Naive B cell (primary cell): Measurements from ENCODE around the gene EID1. TPM values are rescaled to one million over a fixed set of nuclear protein-coding genes. Genes with fewer than 3 reads are reported as not detected.

Experiments used
- ATAC-seq, 2 donors: fragments of 150-1000 bp; cut with Tn5 transposase; 2 replicates each; pipeline ENCODE4 v1.10.0; 2021; ENCODE audit warnings: low read depth in 2 of 2, mild to moderate bottlenecking in 2 of 2, moderate library complexity in 2 of 2
- DNase-seq: peaks from one replicate; pipeline ENCODE4 v3.0.0; 2022
- H3K27ac Mint-ChIP-seq, 6 donors: one replicate each; pipeline ENCODE4 v1.8.0; 2020 to 2022; ENCODE audit warnings: mild to moderate bottlenecking in 6 of 6, mixed read lengths in 6 of 6, moderate library complexity in 5 of 6, inconsistent platforms in 2 of 6
- H3K27me3 Mint-ChIP-seq, 3 donors: one replicate each; pipeline ENCODE4 v1.8.0; 2021 to 2022; ENCODE audit warnings: mixed read lengths in 3 of 3, mild to moderate bottlenecking in 1 of 3
- H3K36me3 Mint-ChIP-seq, 2 donors: one replicate each; pipeline ENCODE4 v1.8.0; 2020 to 2022; ENCODE audit warnings: mixed read lengths in 2 of 2, inconsistent platforms in 1 of 2, mild to moderate bottlenecking in 1 of 2
- H3K4me1 Mint-ChIP-seq, 3 donors: one replicate each; pipeline ENCODE4 v1.8.0; 2020 to 2022; ENCODE audit warnings: mixed read lengths in 3 of 3, inconsistent platforms in 1 of 3, mild to moderate bottlenecking in 1 of 3, moderate library complexity in 1 of 3
- H3K4me3 Mint-ChIP-seq, 8 donors: one replicate each; pipeline ENCODE4 v1.8.0; 2020 to 2022; ENCODE audit warnings: mild to moderate bottlenecking in 8 of 8, mixed read lengths in 8 of 8, moderate library complexity in 8 of 8, inconsistent platforms in 2 of 8
- H3K9me3 Mint-ChIP-seq, 7 donors: one replicate each; pipeline ENCODE4 v1.8.0; 2020 to 2022; ENCODE audit warnings: mixed read lengths in 7 of 7, mild to moderate bottlenecking in 5 of 7, inconsistent platforms in 2 of 7, moderate library complexity in 1 of 7
- polyA plus RNA-seq, 6 donors: library from polyadenylated mRNA; unstranded; fragments of 300-500 nt; fragmentation: Illumina TruSeq; gene quantifications; one replicate each; pipeline ENCODE4 v1.2.3, GENCODE V29; 2021; ENCODE audit warnings: low read depth in 6 of 6

The EID1 gene
- polyA plus RNA-seq, 6 donors from 2014 or later = 148 to 196 (median 188) TPM

GRCh38 chr15:48856942-48857341 lies 21.0 kb upstream of the EID1 start:
- no peak for ATAC-seq
- peaks cover 13 to 25% (median 19%) of the 10 kb centered on the region in 3 donors for H3K27me3 Mint-ChIP-seq
- DNase-seq = no peak
- H3K36me3 Mint-ChIP-seq = no peaks in the 10 kb centered on the region
- no peak overlapping the region for H3K4me3 Mint-ChIP-seq
- H3K4me1 Mint-ChIP-seq = no peaks in the 10 kb centered on the region
- H3K9me3 Mint-ChIP-seq = peaks cover 0 to 5% (median 1%) of the 10 kb centered on the region in 7 donors
- H3K27ac Mint-ChIP-seq = no peak overlapping the region

- ATAC-seq (no peak), DNase-seq (no peak)
- Mint-ChIP-seq H3K4me3 (no peak overlapping the region), H3K27me3 (peaks cover 8 to 22% (median 19%) of the 10 kb centered on the region in 3 donors), H3K36me3 (no peaks in the 10 kb centered on the region), H3K9me3 (peaks cover 0 to 5% (median 1%) of the 10 kb centered on the region in 7 donors), H3K27ac (peak overlapping the region in 1 of 6 donors; percentile 2), H3K4me1 (no peaks in the 10 kb centered on the region)
These were observed 19.5 kb upstream of the EID1 start for GRCh38 chr15:48858401-48858800.

DNA sequence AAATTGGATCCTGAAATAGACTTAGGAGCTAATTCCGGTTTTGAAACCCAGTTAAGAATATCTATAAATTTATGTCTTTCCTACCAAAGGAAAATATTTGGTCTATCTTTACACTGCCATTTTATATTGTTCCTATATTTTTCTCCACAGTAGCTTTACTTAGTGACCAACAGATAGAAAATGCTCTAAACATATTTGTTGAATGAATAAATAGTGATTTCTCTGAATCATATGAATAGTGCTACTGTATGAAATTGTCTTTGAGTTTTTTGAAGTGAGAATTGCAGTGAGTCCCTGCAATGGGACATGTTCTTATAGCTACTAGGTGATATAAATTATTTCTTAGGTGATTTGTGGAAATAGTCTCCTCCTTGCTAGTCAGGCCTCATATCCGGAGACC lies 18.5 kb upstream of the EID1 start:
- ATAC-seq (no peak), DNase-seq (no peak)
- no peak overlapping the region for H3K27ac Mint-ChIP-seq
- no peaks in the 10 kb centered on the region for H3K36me3 Mint-ChIP-seq
- no peaks in the 10 kb centered on the region for H3K9me3 Mint-ChIP-seq
- no peaks in the 10 kb centered on the region for H3K4me1 Mint-ChIP-seq
- H3K27me3 Mint-ChIP-seq = peaks cover 8 to 15% (median 9%) of the 10 kb centered on the region in 3 donors
- H3K4me3 Mint-ChIP-seq = no peak overlapping the region

- Mint-ChIP-seq H3K27me3 (peaks cover 5 to 19% (median 15%) of the 10 kb centered on the region in 3 donors), H3K27ac (no peak overlapping the region), H3K9me3 (no peaks in the 10 kb centered on the region), H3K4me1 (no peaks in the 10 kb centered on the region), H3K36me3 (no peaks in the 10 kb centered on the region), H3K4me3 (no peak overlapping the region)
- ATAC-seq (peak; percentile 54 to 63), DNase-seq (peak; percentile 56)
These were observed 16.0 kb upstream of the EID1 start for GRCh38 chr15:48861813-48862431.

GRCh38 chr15:48862705-48863104 lies 15.2 kb upstream of the EID1 start:
- Mint-ChIP-seq H3K36me3 (no peaks in the 10 kb centered on the region), H3K4me1 (no peaks in the 10 kb centered on the region), H3K27ac (peak overlapping the region in 2 of 6 donors; percentile 21 to 85), H3K27me3 (peaks cover 5 to 23% (median 18%) of the 10 kb centered on the region in 3 donors), H3K9me3 (no peaks in the 10 kb centered on the region), H3K4me3 (no peak overlapping the region)
- no peak for ATAC-seq
- DNase-seq = no peak

GRCh38 chr15:48865370-48866079 lies 12.4 kb upstream of the EID1 start:
- H3K4me3 Mint-ChIP-seq = no peak overlapping the region
- H3K36me3 Mint-ChIP-seq = no peaks in the 10 kb centered on the region
- no peaks in the 10 kb centered on the region for H3K9me3 Mint-ChIP-seq
- DNase-seq = no peak
- peaks cover 11 to 23% (median 15%) of the 10 kb centered on the region in 3 donors for H3K27me3 Mint-ChIP-seq
- no peak for ATAC-seq
- H3K27ac Mint-ChIP-seq = no peak overlapping the region
- no peaks in the 10 kb centered on the region for H3K4me1 Mint-ChIP-seq

GRCh38 chr15:48866141-48866563 lies 11.8 kb upstream of the EID1 start:
- no peaks in the 10 kb centered on the region for H3K4me1 Mint-ChIP-seq
- ATAC-seq = no peak
- no peak overlapping the region for H3K27ac Mint-ChIP-seq
- DNase-seq = no peak
- H3K27me3 Mint-ChIP-seq = peaks cover 17 to 30% (median 21%) of the 10 kb centered on the region in 3 donors
- H3K9me3 Mint-ChIP-seq = no peaks in the 10 kb centered on the region
- no peak overlapping the region for H3K4me3 Mint-ChIP-seq
- H3K36me3 Mint-ChIP-seq = no peaks in the 10 kb centered on the region

GRCh38 chr15:48868023-48868422 lies 9.9 kb upstream of the EID1 start:
- H3K36me3 Mint-ChIP-seq = no peaks in the 10 kb centered on the region

GRCh38 chr15:48868536-48868935 lies 9.4 kb upstream of the EID1 start:
- H3K9me3 Mint-ChIP-seq = no peaks in the 10 kb centered on the region
- no peaks in the 10 kb centered on the region for H3K4me1 Mint-ChIP-seq
- peaks cover 29 to 48% (median 41%) of the 10 kb centered on the region in 3 donors for H3K27me3 Mint-ChIP-seq
- no peak overlapping the region for H3K27ac Mint-ChIP-seq
- no peak for DNase-seq
- no peaks in the 10 kb centered on the region for H3K36me3 Mint-ChIP-seq
- no peak overlapping the region for H3K4me3 Mint-ChIP-seq
- ATAC-seq = no peak

More at GRCh38 chr15:48868023-48868422, 9.9 kb upstream of the EID1 start:
- no peak overlapping the region for H3K4me3 Mint-ChIP-seq
- H3K9me3 Mint-ChIP-seq = no peaks in the 10 kb centered on the region
- H3K27me3 Mint-ChIP-seq = peaks cover 26 to 43% (median 36%) of the 10 kb centered on the region in 3 donors
- no peak for ATAC-seq
- no peak for DNase-seq
- no peak overlapping the region for H3K27ac Mint-ChIP-seq
- no peaks in the 10 kb centered on the region for H3K4me1 Mint-ChIP-seq

- ATAC-seq = no peak
- no peak overlapping the region for H3K27ac Mint-ChIP-seq
- H3K27me3 Mint-ChIP-seq = peaks cover 29 to 62% (median 53%) of the 10 kb centered on the region in 3 donors
These were observed 8.0 kb upstream of the EID1 start for GRCh38 chr15:48869966-48870365.

GRCh38 chr15:48871542-48871941 lies 6.4 kb upstream of the EID1 start:
- Mint-ChIP-seq H3K9me3 (no peaks in the 10 kb centered on the region), H3K27me3 (peaks cover 29 to 63% (median 56%) of the 10 kb centered on the region in 3 donors)
- no peak for ATAC-seq

More at GRCh38 chr15:48869966-48870365, 8.0 kb upstream of the EID1 start:
- no peaks in the 10 kb centered on the region for H3K36me3 Mint-ChIP-seq
- no peak overlapping the region for H3K4me3 Mint-ChIP-seq
- no peak for DNase-seq
- H3K9me3 Mint-ChIP-seq = no peaks in the 10 kb centered on the region
- no peaks in the 10 kb centered on the region for H3K4me1 Mint-ChIP-seq

DNA sequence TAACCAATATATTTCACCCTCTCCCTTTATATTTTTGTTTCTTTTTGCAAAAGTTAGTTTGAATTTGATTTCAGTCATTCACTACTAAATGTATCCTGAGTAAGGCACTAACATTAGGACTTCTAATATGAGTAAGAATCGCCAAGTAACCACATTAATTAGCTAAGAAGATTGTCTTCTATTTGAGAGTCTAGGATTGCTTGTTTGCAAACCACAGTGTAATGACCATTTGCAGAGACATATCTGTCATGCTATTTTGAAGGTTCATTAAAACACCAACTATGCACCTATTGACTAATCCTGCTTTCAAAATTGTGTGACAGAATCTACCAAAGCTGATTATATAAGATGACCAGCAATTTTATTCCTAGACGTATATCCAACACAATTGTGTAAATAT lies 5.3 kb upstream of the EID1 start:
- peaks cover 1 to 3% (median 3%) of the 10 kb centered on the region in 3 donors for H3K4me1 Mint-ChIP-seq
- no peak for ATAC-seq
- H3K27ac Mint-ChIP-seq = no peak overlapping the region
- H3K9me3 Mint-ChIP-seq = peaks cover 0 to 2% (median 0%) of the 10 kb centered on the region in 7 donors
- peaks cover under 1% of the 10 kb centered on the region in 2 donors for H3K36me3 Mint-ChIP-seq
- DNase-seq = no peak
- no peak overlapping the region for H3K4me3 Mint-ChIP-seq
- peaks cover 29 to 55% (median 50%) of the 10 kb centered on the region in 3 donors for H3K27me3 Mint-ChIP-seq

More at GRCh38 chr15:48871542-48871941, 6.4 kb upstream of the EID1 start:
- no peak overlapping the region for H3K27ac Mint-ChIP-seq
- H3K36me3 Mint-ChIP-seq = no peaks in the 10 kb centered on the region
- no peak for DNase-seq
- H3K4me1 Mint-ChIP-seq = no peaks in the 10 kb centered on the region
- no peak overlapping the region for H3K4me3 Mint-ChIP-seq

DNA sequence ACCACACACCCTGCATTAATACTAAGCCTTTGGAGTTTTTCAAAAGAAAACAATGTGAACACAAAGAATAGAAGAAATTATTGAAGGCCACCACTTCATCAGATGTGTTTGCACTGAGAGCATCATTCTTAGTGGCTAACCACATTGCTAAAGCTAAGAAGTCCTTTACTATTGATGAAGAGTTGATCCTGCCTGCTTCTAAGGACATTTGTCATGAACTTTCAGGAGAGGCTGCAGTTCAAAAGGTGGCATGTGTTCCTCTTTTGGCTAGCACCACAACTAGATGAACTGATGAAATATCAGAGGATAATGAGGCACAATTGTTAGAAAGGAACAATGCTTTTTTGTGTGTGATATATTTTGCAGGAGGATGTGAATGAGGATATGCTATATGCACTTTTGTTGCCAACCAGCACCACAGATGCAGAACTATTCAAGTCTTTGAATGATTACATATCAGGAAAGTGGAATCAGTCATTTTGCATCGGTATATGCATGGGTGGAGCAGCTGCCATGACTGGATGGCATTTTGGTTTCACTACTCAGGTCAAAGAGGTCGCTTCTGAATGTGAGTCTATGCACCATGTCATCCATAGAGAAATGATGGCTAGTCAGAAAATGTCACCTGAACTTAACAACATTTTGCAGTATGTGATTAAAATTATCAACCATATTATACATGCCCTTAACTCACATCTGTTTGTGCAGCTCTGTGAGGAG lies 2.5 kb upstream of the EID1 start:
- Mint-ChIP-seq H3K36me3 (peaks cover 7 to 11% of the 10 kb centered on the region in 2 donors), H3K9me3 (peaks cover 0 to 4% (median 0%) of the 10 kb centered on the region in 7 donors), H3K27me3 (peaks cover 19 to 48% (median 47%) of the 10 kb centered on the region in 3 donors), H3K4me3 (peak overlapping the region in 1 of 8 donors; percentile 70), H3K4me1 (peaks cover 18 to 21% (median 20%) of the 10 kb centered on the region in 3 donors), H3K27ac (peak overlapping the region in 1 of 6 donors; percentile 55)
- no peak for DNase-seq
- no peak for ATAC-seq
